Measurements from ENCODE around the gene PGM2.
"Not testable (repeated sequence)": the region's sequence is repeated elsewhere in the genome, so short reads cannot be mapped to it uniquely, and the experiment has no call there.

Gene PGM2

GRCh38 chr4:37826295-37827029, at the start of gene PGM2:
Gene PGM2, plus strand, starts transcription at chr4:37826686. Its CDS starts 47 bp downstream, at chr4:37826733.
- peak within 1 kb of the TSS; percentile 76 for H3K4me3 ChIP-seq (ENCODE audit: low read depth, low read length)

- H3K4me3 ChIP-seq (ENCODE audit: low read depth, low read length): no peak overlapping the region
Observed at GRCh38 chr4:37779896-37780295, 46.6 kb upstream of the PGM2 start.

- H3K4me3 ChIP-seq (ENCODE audit: low read depth, low read length): no peak overlapping the region
Observed at GRCh38 chr4:37780444-37781130, 45.9 kb upstream of the PGM2 start.

GRCh38 chr4:37781131-37781455, 45.4 kb upstream of the PGM2 start:
- no peak overlapping the region for H3K4me3 ChIP-seq (ENCODE audit: low read depth, low read length)

- H3K4me3 ChIP-seq (ENCODE audit: low read depth, low read length): not testable (repeated sequence)
Observed at GRCh38 chr4:37786267-37786666, 40.2 kb upstream of the PGM2 start.

- not testable (repeated sequence) for H3K4me3 ChIP-seq (ENCODE audit: low read depth, low read length)
Observed at GRCh38 chr4:37787883-37788460, 38.5 kb upstream of the PGM2 start.

GRCh38 chr4:37788819-37789218, 37.7 kb upstream of the PGM2 start:
- no peak overlapping the region for H3K4me3 ChIP-seq (ENCODE audit: low read depth, low read length)

GRCh38 chr4:37792241-37792640, 34.2 kb upstream of the PGM2 start:
- no peak overlapping the region for H3K4me3 ChIP-seq (ENCODE audit: low read depth, low read length)

- no peak overlapping the region for H3K4me3 ChIP-seq (ENCODE audit: low read depth, low read length)
Observed at GRCh38 chr4:37793562-37793961, 32.9 kb upstream of the PGM2 start.

- no peak overlapping the region for H3K4me3 ChIP-seq (ENCODE audit: low read depth, low read length)
Observed at GRCh38 chr4:37794056-37794455, 32.4 kb upstream of the PGM2 start.

GRCh38 chr4:37795581-37796195, 30.8 kb upstream of the PGM2 start:
- H3K4me3 ChIP-seq (ENCODE audit: low read depth, low read length): no peak overlapping the region

GRCh38 chr4:37797374-37797773, 29.1 kb upstream of the PGM2 start:
- no peak overlapping the region for H3K4me3 ChIP-seq (ENCODE audit: low read depth, low read length)

GRCh38 chr4:37797923-37798322, 28.6 kb upstream of the PGM2 start:
- H3K4me3 ChIP-seq (ENCODE audit: low read depth, low read length): no peak overlapping the region

GRCh38 chr4:37798616-37799015, 27.9 kb upstream of the PGM2 start:
- H3K4me3 ChIP-seq (ENCODE audit: low read depth, low read length): no peak overlapping the region

- H3K4me3 ChIP-seq (ENCODE audit: low read depth, low read length): no peak overlapping the region
Observed at GRCh38 chr4:37799941-37800554, 26.4 kb upstream of the PGM2 start.

- H3K4me3 ChIP-seq (ENCODE audit: low read depth, low read length): no peak overlapping the region
Observed at GRCh38 chr4:37802068-37802666, 24.3 kb upstream of the PGM2 start.

- no peak overlapping the region for H3K4me3 ChIP-seq (ENCODE audit: low read depth, low read length)
Observed at GRCh38 chr4:37803348-37803973, 23.0 kb upstream of the PGM2 start.

- no peak overlapping the region for H3K4me3 ChIP-seq (ENCODE audit: low read depth, low read length)
Observed at GRCh38 chr4:37805091-37805490, 21.4 kb upstream of the PGM2 start.

GRCh38 chr4:37812713-37813112, 13.8 kb upstream of the PGM2 start:
- H3K4me3 ChIP-seq (ENCODE audit: low read depth, low read length): no peak overlapping the region

GRCh38 chr4:37815591-37815990, 10.9 kb upstream of the PGM2 start:
- H3K4me3 ChIP-seq (ENCODE audit: low read depth, low read length): no peak overlapping the region

- H3K4me3 ChIP-seq (ENCODE audit: low read depth, low read length): no peak overlapping the region
Observed at GRCh38 chr4:37816006-37816405, 10.5 kb upstream of the PGM2 start.

Measured in iPS-11a (cell line).